Measurements from ENCODE around the gene TNFRSF12A. TPM values are rescaled to one million over a fixed set of nuclear protein-coding genes. Genes with fewer than 3 reads are reported as not detected.
A peak's percentile ranks its signal among the peaks of the same experiment; 100 is the strongest.

The TNFRSF12A gene
- total RNA-seq, 1 experiment from 2014 or later, result 147 TPM

DNA sequence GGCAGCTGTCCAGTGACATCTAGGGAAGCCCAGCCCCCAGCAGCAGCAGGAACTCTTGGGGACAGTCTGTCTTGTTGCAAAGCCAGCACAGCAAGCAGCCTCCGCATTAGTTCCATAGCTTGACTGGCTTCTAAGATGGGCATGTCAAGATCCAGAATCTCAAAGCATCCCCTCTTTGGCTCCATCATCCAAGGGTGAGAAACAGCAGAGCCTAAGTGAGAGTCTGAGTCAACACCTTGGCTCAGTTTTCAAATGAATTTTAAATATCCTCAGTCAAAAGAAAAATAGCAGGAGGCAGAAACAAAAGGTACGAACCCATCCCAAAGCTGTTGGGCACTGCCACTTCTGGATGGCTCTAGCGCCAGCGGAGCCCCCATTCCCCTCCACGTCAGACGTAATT is 5.2 kb upstream of the TNFRSF12A start:
- Mint-ChIP-seq H3K9me3 (no peaks in the 10 kb centered on the region; a peak in 2 of 5 replicates), H3K4me1 (peaks cover 43 to 82% of the 10 kb centered on the region in 2 experiments), H3K36me3 (ENCODE audit: insufficient read depth in 1 of 3, low read depth in 3 of 3) (peaks cover 21 to 32% (median 30%) of the 10 kb centered on the region in 3 experiments), H3K4me3 (peak overlapping the region; percentile 65 to 91), H3K27me3 (ENCODE audit: low read depth) (peaks cover 10% of the 10 kb centered on the region), H3K27ac (peak overlapping the region in 2 of 3 experiments; percentile 82 to 93; a peak in 4 of 7 replicates)
- Histone ChIP-seq H3K23me2 (ENCODE audit: insufficient read length, low read depth, low read length, poor library complexity, severe bottlenecking) (peaks cover 17% of the 10 kb centered on the region), H2BK12ac (ENCODE audit: insufficient read length, low read depth, low read length) (no peak overlapping the region), H3K4me2 (ENCODE audit: insufficient read depth, insufficient read length, low read length) (no peak overlapping the region), H3K27me3 (ENCODE audit: insufficient read depth, low read length) (no peaks in the 10 kb centered on the region), H4K8ac (replicated peaks; ENCODE audit: insufficient read length, low read depth, low read length) (no peak overlapping the region), H3K79me2 (ENCODE audit: insufficient read depth, low read length) (peaks cover 9% of the 10 kb centered on the region; the same call in 1 of the 2 replicates), H3K9ac (ENCODE audit: extremely low read depth, insufficient read length, low read length) (no peak overlapping the region), H3K27ac (ENCODE audit: insufficient read length, low read depth, low read length) (no peak overlapping the region), H3K9me3 (ENCODE audit: control insufficient read depth, low read depth, low read length) (no peaks in the 10 kb centered on the region), H2AK5ac (ENCODE audit: insufficient read length, low read length) (no peak overlapping the region), H4K5ac (ENCODE audit: insufficient read length, low read depth, low read length) (no peak overlapping the region), H2BK15ac (ENCODE audit: low read depth, low read length) (no peak overlapping the region), H3K18ac (ENCODE audit: insufficient read length, low read depth, low read length) (no peak overlapping the region), H3K14ac (ENCODE audit: insufficient read depth, low read length) (no peak overlapping the region), H3K4me1 (ENCODE audit: insufficient read depth, low read length) (no peaks in the 10 kb centered on the region; the same call in 1 of the 2 replicates), H3K79me1 (ENCODE audit: insufficient read depth, low read depth, low read length, poor library complexity, severe bottlenecking) (no peaks in the 10 kb centered on the region), H2AFZ (ENCODE audit: low read length) (no peak overlapping the region), H2BK120ac (ENCODE audit: low read depth, low read length, poor library complexity, severe bottlenecking) (no peak overlapping the region), H4K20me1 (ENCODE audit: control insufficient read depth, insufficient read depth, insufficient read length) (no peaks in the 10 kb centered on the region), H3K23ac (ENCODE audit: insufficient read length, low read depth, low read length) (no peak overlapping the region), H3T11ph (ENCODE audit: low read length) (no peak overlapping the region), H3K56ac (ENCODE audit: insufficient read length, low read depth, low read length) (no peak overlapping the region), H3K4ac (ENCODE audit: low read depth, low read length) (no peak overlapping the region), H2BK5ac (ENCODE audit: insufficient read length, low read length) (no peak overlapping the region), H2BK20ac (ENCODE audit: low read depth, low read length, poor library complexity, severe bottlenecking) (no peak overlapping the region), H4K91ac (ENCODE audit: insufficient read length, low read depth, low read length) (no peak overlapping the region)
- WGBS (ENCODE audit: extremely low coverage, insufficient read length, low lambda C conversion rate), result no CpG with 5 or more reads among the region's 6 CpGs
- no peak for TF ChIP-seq CTCF (conservative IDR thresholded peaks at IDR 0.05)
- DNase-seq, result no peak

Measured in H9 (cell line).